Fibroblast of lung (primary cell): ENCODE measurements around the gene ZNF408. TPM values are rescaled to one million over a fixed set of nuclear protein-coding genes. Genes with fewer than 3 reads are reported as not detected.

Experiments used
- DNase-seq, 2 donors: peaks; one replicate each; pipeline versions ENCODE4 v3.0.0 to v3.0.0-alpha.2; 2010; ENCODE audit warnings: low read depth in 2 of 2
- H2AFZ ChIP-seq: 2 replicates; pipeline ENCODE4 v1.5.1; 2012; ENCODE audit warnings: low read length, control low read depth, inconsistent platforms
- H3K27ac ChIP-seq: 2 replicates; pipeline ENCODE4 v1.5.1; 2011; ENCODE audit warnings: low read length, control low read depth; ENCODE audit not compliant: insufficient read depth
- H3K27me3 ChIP-seq: 2 replicates; pipeline ENCODE4 v1.5.1; 2011; ENCODE audit warnings: mild to moderate bottlenecking, low read length; ENCODE audit not compliant: control insufficient read depth, insufficient read depth
- H3K36me3 ChIP-seq: 2 replicates; pipeline ENCODE4 v1.5.1; 2011; ENCODE audit warnings: low read length; ENCODE audit not compliant: control insufficient read depth, insufficient read depth
- H3K4me1 ChIP-seq: 2 replicates; pipeline ENCODE4 v1.5.1; 2011; ENCODE audit warnings: low read length; ENCODE audit not compliant: control insufficient read depth, insufficient read depth; ENCODE audit errors: extremely low read depth
- H3K4me2 ChIP-seq: 2 replicates; pipeline ENCODE4 v1.5.1; 2011; ENCODE audit warnings: low read length, control low read depth; ENCODE audit not compliant: insufficient read depth; ENCODE audit errors: extremely low read depth
- H3K4me3 ChIP-seq, 4 experiments: fragments of 200-600 bp in 1 of 4; sonication (generic) in 1 of 4; replicated peaks in 1 of 4; 2 replicates each; pipeline ENCODE4 v1.5.1; 2011 to 2016; ENCODE audit warnings: low read length in 4 of 4, low read depth in 3 of 4, mild to moderate bottlenecking in 3 of 4, control low read depth in 2 of 4, inconsistent platforms in 1 of 4, mixed read lengths in 1 of 4; ENCODE audit not compliant: insufficient read depth in 1 of 4; ENCODE audit errors: control extremely low read depth in 1 of 4
- H3K79me2 ChIP-seq: 2 replicates; pipeline ENCODE4 v1.5.1; 2012; ENCODE audit warnings: mild to moderate bottlenecking, low read length, inconsistent platforms; ENCODE audit not compliant: control insufficient read depth, insufficient read depth
- H3K9ac ChIP-seq: 2 replicates; pipeline ENCODE4 v1.5.1; 2011; ENCODE audit warnings: mild to moderate bottlenecking, low read length, control low read depth; ENCODE audit not compliant: insufficient read depth
- H3K9me3 ChIP-seq: 2 replicates; pipeline ENCODE4 v1.5.1; 2012; ENCODE audit warnings: low read depth, low read length; ENCODE audit not compliant: control insufficient read depth, insufficient read depth
- H4K20me1 ChIP-seq: 2 replicates; pipeline ENCODE4 v1.5.1; 2011; ENCODE audit warnings: low read length; ENCODE audit not compliant: control insufficient read depth, insufficient read depth; ENCODE audit errors: extremely low read depth
- EZH2 ChIP-seq: IDR thresholded peaks from 2 replicates; pipeline ENCODE4 v1.5.1; 2012; ENCODE audit warnings: low read length, control low read depth, mild to moderate bottlenecking; ENCODE audit errors: missing control alignments
- polyA plus RNA-seq, 2 donors: library from polyadenylated mRNA; depleted of rRNA in 1 of 2; stranded (reverse) in 1 of 2; unstranded in 1 of 2; fragments of >200 nt; gene quantifications; 2 replicates each; pipeline ENCODE4 v1.2.1, GENCODE V29; 2011 to 2012; ENCODE audit warnings: missing spikeins in 1 of 2
- total RNA-seq: library from RNA; depleted of rRNA; stranded (reverse); fragments of >200 nt; gene quantifications from 2 replicates; pipeline ENCODE4 v1.2.1, GENCODE V29; 2014
- TF ChIP-seq, protein P1 (sequence below), 2 donors: IDR thresholded peaks in 1 of 2; conservative IDR thresholded peaks in 1 of 2; 1 replicate in 1 of 2; 2 replicates in 1 of 2; pipeline ENCODE4 v1.5.1; 2011 to 2012; ENCODE audit warnings: low read length in 2 of 2, control low read depth in 1 of 2, inconsistent platforms in 1 of 2, low read depth in 1 of 2, mild to moderate bottlenecking in 1 of 2

ZNF408 gene
- total and polyA plus RNA-seq, 2 donors (not counting 1 experiment from before 2014, with no cell fraction given): 4.2 to 7.9 TPM

GRCh38 chr11:46671958-46672315 is 28.9 kb upstream of the ZNF408 start:
- Histone ChIP-seq H3K9ac (no peak overlapping the region), H3K4me1 (peaks cover 4% of the 10 kb centered on the region), H3K79me2 (no peaks in the 10 kb centered on the region), H3K9me3 (no peaks in the 10 kb centered on the region), H3K27me3 (no peaks in the 10 kb centered on the region), H2AFZ (no peak overlapping the region), H3K27ac (no peak overlapping the region), H3K4me2 (no peak overlapping the region), H4K20me1 (no peaks in the 10 kb centered on the region), H3K36me3 (peaks cover 14% of the 10 kb centered on the region), H3K4me3 (no peak overlapping the region)
- no peak for DNase-seq
- no peak for TF ChIP-seq EZH2
- TF ChIP-seq, protein P1, sequence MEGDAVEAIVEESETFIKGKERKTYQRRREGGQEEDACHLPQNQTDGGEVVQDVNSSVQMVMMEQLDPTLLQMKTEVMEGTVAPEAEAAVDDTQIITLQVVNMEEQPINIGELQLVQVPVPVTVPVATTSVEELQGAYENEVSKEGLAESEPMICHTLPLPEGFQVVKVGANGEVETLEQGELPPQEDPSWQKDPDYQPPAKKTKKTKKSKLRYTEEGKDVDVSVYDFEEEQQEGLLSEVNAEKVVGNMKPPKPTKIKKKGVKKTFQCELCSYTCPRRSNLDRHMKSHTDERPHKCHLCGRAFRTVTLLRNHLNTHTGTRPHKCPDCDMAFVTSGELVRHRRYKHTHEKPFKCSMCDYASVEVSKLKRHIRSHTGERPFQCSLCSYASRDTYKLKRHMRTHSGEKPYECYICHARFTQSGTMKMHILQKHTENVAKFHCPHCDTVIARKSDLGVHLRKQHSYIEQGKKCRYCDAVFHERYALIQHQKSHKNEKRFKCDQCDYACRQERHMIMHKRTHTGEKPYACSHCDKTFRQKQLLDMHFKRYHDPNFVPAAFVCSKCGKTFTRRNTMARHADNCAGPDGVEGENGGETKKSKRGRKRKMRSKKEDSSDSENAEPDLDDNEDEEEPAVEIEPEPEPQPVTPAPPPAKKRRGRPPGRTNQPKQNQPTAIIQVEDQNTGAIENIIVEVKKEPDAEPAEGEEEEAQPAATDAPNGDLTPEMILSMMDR (conservative IDR thresholded peaks at IDR 0.05 in 1 of 2, IDR thresholded peaks at IDR 0.05 in 1 of 2; ENCODE audit: low read depth in 1 of 2, low read length in 2 of 2): no peak

GRCh38 chr11:46672381-46672839 is 28.4 kb upstream of the ZNF408 start:
- no peaks in the 10 kb centered on the region for H3K9me3 ChIP-seq
- H3K4me3 ChIP-seq: no peak overlapping the region
- no peak overlapping the region for H3K4me2 ChIP-seq
- no peak overlapping the region for H2AFZ ChIP-seq
- peaks cover 4% of the 10 kb centered on the region for H3K4me1 ChIP-seq
- H4K20me1 ChIP-seq: no peaks in the 10 kb centered on the region
- H3K27ac ChIP-seq: no peak overlapping the region
- H3K36me3 ChIP-seq: peaks cover 14% of the 10 kb centered on the region
- H3K27me3 ChIP-seq: no peaks in the 10 kb centered on the region
- no peaks in the 10 kb centered on the region for H3K79me2 ChIP-seq
- no peak for DNase-seq
- H3K9ac ChIP-seq: no peak overlapping the region
- TF ChIP-seq, protein P1 (conservative IDR thresholded peaks at IDR 0.05 in 1 of 2, IDR thresholded peaks at IDR 0.05 in 1 of 2; ENCODE audit: low read depth in 1 of 2, low read length in 2 of 2): no peak
- no peak for TF ChIP-seq EZH2

DNA sequence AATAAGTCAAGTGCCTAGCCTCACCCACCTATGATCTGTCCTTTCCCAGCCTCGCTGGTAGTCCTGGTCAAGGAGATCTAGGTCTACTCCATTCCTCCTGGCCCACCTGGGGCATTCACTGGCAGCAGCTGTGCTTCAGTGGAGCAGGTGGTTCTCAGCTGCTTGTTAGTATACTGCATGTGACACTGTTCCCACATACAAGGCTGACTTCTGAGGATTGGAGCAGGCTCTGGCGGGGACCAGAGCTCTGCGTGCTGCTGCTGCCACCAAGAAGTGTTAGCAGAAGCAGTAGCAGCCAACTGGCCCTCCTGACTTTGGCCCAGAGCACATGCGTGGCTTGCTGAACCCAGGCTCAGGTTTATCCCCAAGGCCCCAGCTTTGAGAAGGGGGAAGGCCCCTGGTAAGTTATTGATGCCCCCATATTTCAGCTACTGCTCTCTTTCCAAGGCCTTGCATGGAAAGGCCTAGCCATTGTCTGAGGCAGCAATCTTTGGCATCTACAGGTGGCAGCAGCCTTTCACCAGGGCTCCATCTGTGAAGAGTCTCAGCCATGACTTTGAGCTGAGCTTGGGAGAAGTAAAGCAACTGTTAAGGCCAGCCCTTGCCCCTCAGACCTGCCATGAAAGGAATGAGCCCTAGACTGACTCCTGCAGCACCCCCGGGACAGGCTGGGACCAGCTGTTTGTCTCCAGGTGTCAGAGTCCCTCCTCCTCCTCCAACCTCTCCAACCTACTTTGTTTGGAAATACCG is 26.9 kb upstream of the ZNF408 start:
- no peak overlapping the region for H3K27ac ChIP-seq

More for the DNA sequence above, 26.9 kb upstream of the ZNF408 start:
- H3K79me2 ChIP-seq: no peaks in the 10 kb centered on the region
- peaks cover 14% of the 10 kb centered on the region for H3K36me3 ChIP-seq
- DNase-seq: no peak
- no peak overlapping the region for H3K9ac ChIP-seq
- H3K27me3 ChIP-seq: no peaks in the 10 kb centered on the region
- H4K20me1 ChIP-seq: no peaks in the 10 kb centered on the region
- H3K9me3 ChIP-seq: no peaks in the 10 kb centered on the region
- H3K4me2 ChIP-seq: no peak overlapping the region
- H2AFZ ChIP-seq: no peak overlapping the region
- no peak overlapping the region for H3K4me3 ChIP-seq
- peaks cover 4% of the 10 kb centered on the region for H3K4me1 ChIP-seq
- TF ChIP-seq EZH2: no peak
- TF ChIP-seq, protein P1 (conservative IDR thresholded peaks at IDR 0.05 in 1 of 2, IDR thresholded peaks at IDR 0.05 in 1 of 2; ENCODE audit: low read depth in 1 of 2, low read length in 2 of 2): no peak
